Ovary (tissue), 9 donors: ENCODE measurements around the gene FGF12. TPM values are rescaled to one million over a fixed set of nuclear protein-coding genes. Genes with fewer than 3 reads are reported as not detected.

Source experiments
- DNase-seq, 5 donors: peaks; one replicate each; pipeline ENCODE4 v3.0.0-alpha.2; 2019 to 2020
- H3K27ac ChIP-seq, 2 donors: fragments of 200-600 bp; one replicate each; pipeline versions ENCODE4 v1.5.1 to v1.8.0; 2019 to 2022
- H3K27me3 ChIP-seq: fragments of 200-600 bp; one replicate; pipeline ENCODE4 v1.8.0; 2022
- H3K36me3 ChIP-seq: fragments of 200-600 bp; sonication (generic); one replicate; pipeline ENCODE4 v1.5.1; 2019
- H3K4me1 ChIP-seq: one replicate; pipeline ENCODE4 v1.8.1; 2013; ENCODE audit warnings: mild to moderate bottlenecking, moderate library complexity; ENCODE audit not compliant: insufficient read depth
- H3K4me3 ChIP-seq: fragments of 200-600 bp; sonication (generic); one replicate; pipeline ENCODE4 v1.5.1; 2017
- H3K9me3 ChIP-seq, 2 donors: fragments of 200-600 bp in 1 of 2; sonication (generic) in 1 of 2; one replicate each; pipeline versions ENCODE4 v1.5.1 to v1.8.1; 2013 to 2019; ENCODE audit warnings: mild to moderate bottlenecking in 1 of 2, moderate library complexity in 1 of 2
- CTCF ChIP-seq, 3 donors: fragments of 450-650 bp in 2 of 3; fragments of 200-600 bp in 1 of 3; IDR thresholded peaks; one replicate each; pipeline versions ENCODE4 v1.5.1 to v1.8.0; 2016 to 2022; ENCODE audit warnings: antibody characterized with exemption in 3 of 3, mild to moderate bottlenecking in 1 of 3
- EP300 ChIP-seq: sonication (generic); formaldehyde crosslinking; IDR thresholded peaks from one replicate; pipeline ENCODE4 v1.6.1; 2017; ENCODE audit warnings: antibody characterized with exemption
- POLR2A ChIP-seq: fragments of 450-650 bp; IDR thresholded peaks from one replicate; pipeline ENCODE4 v1.6.1; 2017; ENCODE audit warnings: antibody characterized with exemption, mild to moderate bottlenecking, moderate library complexity
- WGBS, 3 donors: extraction: QIAGEN DNeasy Blood & Tissue Kit in 1 of 3; methylation state at CpG; one replicate each; pipeline versions ENCODE4 v1.1.5 to v1.1.7; 2013 to 2017; 5-methylcytosine and 5-hydroxymethylcytosine counted together
- intact Hi-C, 4 donors: fragments of 100-400 bp; cut with DNase I; formaldehyde crosslinking; loops; one replicate each; pipeline versions ENCODE4 v1.11.0 to v1.15.1; 2022 to 2023
- polyA plus RNA-seq, 2 donors: library from polyadenylated mRNA; stranded (reverse); fragments of 200-250 nt in 1 of 2; fragments of 350-450 nt in 1 of 2; fragmentation: Illumina TruSeq in 1 of 2; extraction: RNeasy Lipid Tissue Mini Kit (QIAGEN cat#74804) in 1 of 2; gene quantifications; one replicate each; pipeline ENCODE4 v1.2.3, GENCODE V29; 2013 to 2014
- total RNA-seq, 7 donors: library from RNA; depleted of rRNA in 2 of 7; stranded (reverse); fragments of >200 nt in 2 of 7; fragmentation: NEBNext Ultra II Directional in 3 of 7; extraction: Animal tissue kit (Norgen Biotek cat#: 25700) in 3 of 7; gene quantifications; one replicate each; pipeline versions ENCODE4 v1.1.0 to v1.2.4, GENCODE V29; 2016 to 2023
- donor health status: DM: no; HTN: no; CAD: no; lungs with moderate emphysema.
- donor health status: DM: no; HTN: no; CAD: no.
- donor health status: Bipolar disorder and iron deficiency.
- donor health status: DM: yes; HTN: yes; CAD: no.
- donor health status: DM: no; HTN: no; CAD: no.
- donor health status: DM: yes; HTN: yes; CAD: no.

FGF12 gene
- total and polyA plus RNA-seq, 9 donors: 0.24 to 4.0 (median 1.7) TPM

- no peaks in the 10 kb centered on the region for H3K27me3 ChIP-seq
- H3K36me3 ChIP-seq: no peaks in the 10 kb centered on the region
- no peaks in the 10 kb centered on the region for H3K9me3 ChIP-seq
- TF ChIP-seq CTCF (IDR thresholded peaks at IDR 0.05): no peak
- no peak for TF ChIP-seq EP300
- no peak for TF ChIP-seq POLR2A
- no peak for DNase-seq
- no peak overlapping the region for H3K27ac ChIP-seq
- intact Hi-C loops: loop anchor here in 1 of 4 donors (10.0 kb wide), 1 partner anchor 915 kb away; no protein-coding TSS in a partner anchor
- no peak overlapping the region for H3K4me3 ChIP-seq
- WGBS, 3 donors: 47 to 74% (median 59%) methylated on average over 1 of the region's 1 CpG
- no peaks in the 10 kb centered on the region for H3K4me1 ChIP-seq
Measured at GRCh38 chr3:192279664-192280063, 447.7 kb downstream of the FGF12 start.

DNA sequence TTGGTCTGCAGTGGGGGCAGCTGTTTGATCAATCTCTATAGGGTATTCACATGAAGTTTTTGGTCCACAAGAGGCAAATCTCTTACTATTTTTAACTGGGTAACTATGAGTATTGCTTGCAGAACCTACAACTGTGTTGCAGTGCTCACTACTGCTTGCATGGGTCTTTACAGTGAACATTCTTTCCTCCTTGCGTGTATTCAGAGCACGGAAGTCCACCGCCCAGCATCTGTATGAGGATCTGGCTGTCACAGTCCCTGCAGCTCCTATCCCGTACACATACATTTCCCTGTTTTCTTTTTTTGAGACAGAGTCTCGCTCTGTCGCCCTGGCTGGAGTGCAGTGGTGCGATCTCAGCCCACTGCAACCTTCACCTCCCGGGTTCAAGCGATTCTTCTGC is 449.9 kb downstream of the FGF12 start:
- TF ChIP-seq POLR2A (no peak), EP300 (no peak), CTCF (IDR thresholded peaks at IDR 0.05) (no peak)
- intact Hi-C loops: no loop called here
- no peak for DNase-seq
- 96 to 97% (median 97%) methylated on average over 9 of the region's 9 CpGs for WGBS, 3 donors
- Histone ChIP-seq H3K4me3 (no peak overlapping the region), H3K4me1 (no peaks in the 10 kb centered on the region), H3K27ac (no peak overlapping the region), H3K27me3 (no peaks in the 10 kb centered on the region), H3K36me3 (no peaks in the 10 kb centered on the region), H3K9me3 (no peaks in the 10 kb centered on the region)

DNA sequence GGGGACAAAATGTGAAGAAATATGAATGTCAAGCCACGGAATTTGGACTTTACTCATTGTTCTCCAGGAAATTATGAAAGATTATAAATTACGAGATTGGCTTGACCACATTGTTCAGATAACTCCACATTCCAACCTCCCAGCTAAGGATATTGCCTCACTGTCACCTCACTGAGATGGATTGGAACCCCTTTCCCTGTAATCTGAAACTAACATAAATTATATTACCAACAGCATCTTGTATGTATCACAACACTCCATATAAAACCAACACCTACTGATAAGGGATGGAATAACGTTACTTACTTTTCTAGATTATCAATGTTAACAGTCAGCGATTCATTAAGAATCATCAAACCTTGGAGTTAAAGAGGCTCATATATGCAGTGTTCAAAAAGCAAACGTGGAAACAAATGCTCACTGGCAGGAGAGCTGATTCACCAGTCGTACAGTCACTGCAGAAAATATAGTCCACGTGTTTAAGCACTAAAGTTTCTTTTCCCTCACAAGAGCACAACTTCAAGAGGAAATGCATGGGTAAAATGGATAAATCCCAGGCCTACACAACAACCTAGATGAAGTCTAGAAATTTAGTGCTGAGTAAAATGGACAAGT is 451.5 kb downstream of the FGF12 start:
- WGBS, 3 donors: 50 to 62% (median 57%) methylated on average over 7 of the region's 7 CpGs
- no peak for DNase-seq
- no peak for TF ChIP-seq EP300
- TF ChIP-seq CTCF (IDR thresholded peaks at IDR 0.05): no peak
- intact Hi-C loops: no loop called here
- no peaks in the 10 kb centered on the region for H3K4me1 ChIP-seq
- H3K36me3 ChIP-seq: no peaks in the 10 kb centered on the region
- no peak overlapping the region for H3K27ac ChIP-seq
- H3K4me3 ChIP-seq: no peak overlapping the region
- H3K9me3 ChIP-seq: no peaks in the 10 kb centered on the region
- no peaks in the 10 kb centered on the region for H3K27me3 ChIP-seq

DNA sequence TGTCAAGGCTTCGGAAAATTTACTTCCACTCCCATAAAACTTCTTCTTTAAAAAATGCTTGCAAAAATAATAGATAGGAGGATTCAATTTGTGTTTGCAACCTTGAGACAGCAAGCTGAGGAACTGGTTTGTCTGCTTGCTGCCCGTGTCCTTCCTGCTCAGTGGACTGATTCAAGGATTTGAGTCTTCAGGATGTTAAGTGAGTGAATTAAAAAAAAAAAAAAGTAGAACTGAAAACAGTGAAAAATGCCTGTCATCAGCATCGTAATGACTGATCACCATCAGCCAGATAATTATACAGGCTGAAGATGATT is 453.7 kb downstream of the FGF12 start:
- intact Hi-C loops: no loop called here
- no peak for DNase-seq
- Histone ChIP-seq H3K4me3 (no peak overlapping the region), H3K27me3 (no peaks in the 10 kb centered on the region), H3K9me3 (no peaks in the 10 kb centered on the region), H3K27ac (no peak overlapping the region), H3K36me3 (no peaks in the 10 kb centered on the region), H3K4me1 (no peaks in the 10 kb centered on the region)
- TF ChIP-seq EP300 (no peak), CTCF (IDR thresholded peaks at IDR 0.05) (no peak), POLR2A (no peak)
- WGBS, 3 donors: 62 to 79% (median 78%) methylated on average over 3 of the region's 3 CpGs
